ENCODE measurements around the gene CMC2. TPM values are rescaled to one million over a fixed set of nuclear protein-coding genes. Genes with fewer than 3 reads are reported as not detected.

Gene CMC2
- total RNA-seq, 1 donor from 2014 or later, result 59.8 TPM

- H3K27ac Mint-ChIP-seq, result no peak overlapping the region
- H3K4me1 Mint-ChIP-seq (ENCODE audit: unreplicated experiment), result no peaks in the 10 kb centered on the region
- no peaks in the 10 kb centered on the region for H3K9me3 Mint-ChIP-seq
- DNase-seq (ENCODE audit: extremely low spot score, unreplicated experiment), result no peak
- peaks cover 15% of the 10 kb centered on the region for H3K36me3 Mint-ChIP-seq
- no peak overlapping the region for H3K4me3 Mint-ChIP-seq
- TF ChIP-seq CTCF (conservative IDR thresholded peaks at IDR 0.05), result no peak
- H3K27me3 Mint-ChIP-seq, result no peaks in the 10 kb centered on the region
Observed at GRCh38 chr16:81026429-81026828, 19.7 kb upstream of the CMC2 start.

- no peak for DNase-seq (ENCODE audit: extremely low spot score, unreplicated experiment)
- Mint-ChIP-seq H3K27me3 (no peaks in the 10 kb centered on the region), H3K4me3 (no peak overlapping the region), H3K36me3 (peaks cover 7% of the 10 kb centered on the region), H3K9me3 (no peaks in the 10 kb centered on the region), H3K27ac (no peak overlapping the region), H3K4me1 (ENCODE audit: unreplicated experiment) (no peaks in the 10 kb centered on the region)
- TF ChIP-seq CTCF (conservative IDR thresholded peaks at IDR 0.05), result no peak
Observed at GRCh38 chr16:81018496-81018895, 11.8 kb upstream of the CMC2 start.

- Mint-ChIP-seq H3K4me1 (ENCODE audit: unreplicated experiment) (no peaks in the 10 kb centered on the region), H3K9me3 (no peaks in the 10 kb centered on the region), H3K4me3 (no peak overlapping the region), H3K27me3 (no peaks in the 10 kb centered on the region), H3K27ac (no peak overlapping the region), H3K36me3 (peaks cover 4% of the 10 kb centered on the region)
- TF ChIP-seq CTCF (conservative IDR thresholded peaks at IDR 0.05), result no peak
- no peak for DNase-seq (ENCODE audit: extremely low spot score, unreplicated experiment)
Observed at GRCh38 chr16:81014672-81015071, 8.0 kb upstream of the CMC2 start.

GRCh38 chr16:81012974-81013373 is 6.3 kb upstream of the CMC2 start:
- Mint-ChIP-seq H3K4me3 (no peak overlapping the region), H3K36me3 (peaks cover 4% of the 10 kb centered on the region), H3K27ac (no peak overlapping the region), H3K9me3 (no peaks in the 10 kb centered on the region), H3K4me1 (ENCODE audit: unreplicated experiment) (no peaks in the 10 kb centered on the region), H3K27me3 (no peaks in the 10 kb centered on the region)
- DNase-seq (ENCODE audit: extremely low spot score, unreplicated experiment), result no peak
- no peak for TF ChIP-seq CTCF (conservative IDR thresholded peaks at IDR 0.05)

- no peak for TF ChIP-seq CTCF (conservative IDR thresholded peaks at IDR 0.05)
- Mint-ChIP-seq H3K36me3 (no peaks in the 10 kb centered on the region), H3K4me3 (peak overlapping the region; percentile 99), H3K9me3 (no peaks in the 10 kb centered on the region), H3K27ac (peak overlapping the region; percentile 100), H3K27me3 (no peaks in the 10 kb centered on the region), H3K4me1 (ENCODE audit: unreplicated experiment) (peaks cover 23% of the 10 kb centered on the region)
- no peak for DNase-seq (ENCODE audit: extremely low spot score, unreplicated experiment)
Observed at GRCh38 chr16:81008505-81008789, 1.8 kb upstream of the CMC2 start.

GRCh38 chr16:81006211-81006812 is 373 bp downstream of the CMC2 start:
- Mint-ChIP-seq H3K27ac (peak overlapping the region; percentile 100), H3K4me1 (ENCODE audit: unreplicated experiment) (peaks cover 29% of the 10 kb centered on the region), H3K4me3 (peak overlapping the region; percentile 99), H3K9me3 (no peaks in the 10 kb centered on the region), H3K36me3 (no peaks in the 10 kb centered on the region), H3K27me3 (no peaks in the 10 kb centered on the region)
- no peak for TF ChIP-seq CTCF (conservative IDR thresholded peaks at IDR 0.05)
- no peak for DNase-seq (ENCODE audit: extremely low spot score, unreplicated experiment)

All from type B pancreatic cell (in vitro differentiated cells).